Endothelial cell (in vitro differentiated cells): ENCODE data around the gene WDR37. TPM values are rescaled to one million over a fixed set of nuclear protein-coding genes. Genes with fewer than 3 reads are reported as not detected.

Source experiments
- DNase-seq: peaks from one replicate; pipeline ENCODE4 v3.0.0; 2021; ENCODE audit warnings: low spot score
- H3K27ac Mint-ChIP-seq: one replicate; pipeline ENCODE4 v1.8.0; 2021; ENCODE audit warnings: mixed read lengths, inconsistent platforms; ENCODE audit not compliant: unreplicated experiment
- H3K27me3 Mint-ChIP-seq: one replicate; pipeline ENCODE4 v1.8.0; 2021; ENCODE audit warnings: mild to moderate bottlenecking, moderate library complexity, mixed read lengths, inconsistent platforms; ENCODE audit not compliant: unreplicated experiment
- H3K36me3 Mint-ChIP-seq: one replicate; pipeline ENCODE4 v1.8.0; 2021; ENCODE audit warnings: mild to moderate bottlenecking, low read depth, mixed read lengths, inconsistent platforms; ENCODE audit not compliant: unreplicated experiment
- H3K4me1 Mint-ChIP-seq: one replicate; pipeline ENCODE4 v1.8.0; 2021; ENCODE audit warnings: mild to moderate bottlenecking, mixed read lengths, inconsistent platforms; ENCODE audit not compliant: unreplicated experiment
- H3K4me3 Mint-ChIP-seq: one replicate; pipeline ENCODE4 v1.8.0; 2021; ENCODE audit warnings: mild to moderate bottlenecking, mixed read lengths, inconsistent platforms; ENCODE audit not compliant: unreplicated experiment
- H3K9me3 Mint-ChIP-seq: one replicate; pipeline ENCODE4 v1.8.0; 2021; ENCODE audit warnings: mixed read lengths, inconsistent platforms; ENCODE audit not compliant: unreplicated experiment
- total RNA-seq: library from RNA; stranded (reverse); fragmentation: NEBNext Ultra II Directional; extraction: Animal tissue kit (Norgen Biotek cat#: 25700); gene quantifications from one replicate; pipeline ENCODE4 v1.2.1, GENCODE V29; 2021; ENCODE audit not compliant: unreplicated experiment
- TF ChIP-seq, protein P1 (sequence below): fragments of 200-600 bp; sonication (generic); IDR thresholded peaks from one replicate; pipeline ENCODE4 v1.5.0; 2021; ENCODE audit warnings: antibody characterized with exemption; ENCODE audit not compliant: unreplicated experiment

WDR37 gene
- total RNA-seq, 1 donor from 2014 or later = 32.6 TPM

DNA sequence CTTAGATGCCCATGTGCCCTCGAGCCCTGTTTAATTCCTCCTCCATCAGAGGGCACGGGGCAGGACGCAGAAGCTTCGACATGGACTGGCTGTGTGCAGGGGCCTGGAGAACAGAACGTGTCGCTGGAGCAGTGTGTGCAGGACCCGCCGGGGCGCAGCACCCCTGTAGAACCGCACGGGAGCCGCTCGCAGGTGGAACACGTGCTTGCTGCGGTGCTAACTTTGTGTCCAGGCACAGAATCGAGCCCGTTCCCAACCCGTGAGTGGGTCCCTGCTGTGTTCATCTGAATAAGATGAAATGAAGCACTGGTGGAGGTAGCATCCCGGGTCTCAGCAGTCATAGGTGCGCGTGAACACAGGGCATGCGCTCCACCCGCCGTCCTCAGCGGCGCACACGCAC is 116.9 kb downstream of the WDR37 start:
- TF ChIP-seq, protein P1, sequence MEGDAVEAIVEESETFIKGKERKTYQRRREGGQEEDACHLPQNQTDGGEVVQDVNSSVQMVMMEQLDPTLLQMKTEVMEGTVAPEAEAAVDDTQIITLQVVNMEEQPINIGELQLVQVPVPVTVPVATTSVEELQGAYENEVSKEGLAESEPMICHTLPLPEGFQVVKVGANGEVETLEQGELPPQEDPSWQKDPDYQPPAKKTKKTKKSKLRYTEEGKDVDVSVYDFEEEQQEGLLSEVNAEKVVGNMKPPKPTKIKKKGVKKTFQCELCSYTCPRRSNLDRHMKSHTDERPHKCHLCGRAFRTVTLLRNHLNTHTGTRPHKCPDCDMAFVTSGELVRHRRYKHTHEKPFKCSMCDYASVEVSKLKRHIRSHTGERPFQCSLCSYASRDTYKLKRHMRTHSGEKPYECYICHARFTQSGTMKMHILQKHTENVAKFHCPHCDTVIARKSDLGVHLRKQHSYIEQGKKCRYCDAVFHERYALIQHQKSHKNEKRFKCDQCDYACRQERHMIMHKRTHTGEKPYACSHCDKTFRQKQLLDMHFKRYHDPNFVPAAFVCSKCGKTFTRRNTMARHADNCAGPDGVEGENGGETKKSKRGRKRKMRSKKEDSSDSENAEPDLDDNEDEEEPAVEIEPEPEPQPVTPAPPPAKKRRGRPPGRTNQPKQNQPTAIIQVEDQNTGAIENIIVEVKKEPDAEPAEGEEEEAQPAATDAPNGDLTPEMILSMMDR = no peak
- Mint-ChIP-seq H3K36me3 (no peaks in the 10 kb centered on the region), H3K9me3 (no peaks in the 10 kb centered on the region), H3K4me1 (no peaks in the 10 kb centered on the region), H3K4me3 (no peak overlapping the region), H3K27me3 (peaks cover 6% of the 10 kb centered on the region), H3K27ac (no peak overlapping the region)
- DNase-seq = no peak

DNA sequence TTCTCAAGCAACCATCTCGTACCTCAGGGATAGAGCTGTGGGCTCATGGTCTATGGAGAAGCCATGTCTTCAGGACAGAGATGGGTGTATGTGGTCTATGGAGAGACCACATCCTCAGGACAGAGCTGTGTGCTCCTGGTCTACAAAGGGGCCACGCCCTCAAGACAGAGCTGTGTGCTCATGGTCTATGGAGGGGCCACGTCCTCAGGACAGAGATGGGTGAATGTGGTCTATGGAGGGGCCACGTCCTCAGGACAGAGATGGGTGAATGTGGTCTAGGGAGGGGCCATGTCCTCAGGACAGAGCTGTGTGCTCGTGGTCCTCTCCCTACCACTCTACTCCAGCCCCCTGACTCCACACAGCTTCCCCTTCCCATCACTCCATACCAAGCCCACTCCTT is 117.8 kb downstream of the WDR37 start:
- H3K4me3 Mint-ChIP-seq = no peak overlapping the region
- peaks cover 6% of the 10 kb centered on the region for H3K27me3 Mint-ChIP-seq
- H3K27ac Mint-ChIP-seq = no peak overlapping the region
- H3K9me3 Mint-ChIP-seq = no peaks in the 10 kb centered on the region
- H3K4me1 Mint-ChIP-seq = peaks cover 1% of the 10 kb centered on the region
- DNase-seq = no peak
- TF ChIP-seq, protein P1 = no peak
- H3K36me3 Mint-ChIP-seq = no peaks in the 10 kb centered on the region

DNA sequence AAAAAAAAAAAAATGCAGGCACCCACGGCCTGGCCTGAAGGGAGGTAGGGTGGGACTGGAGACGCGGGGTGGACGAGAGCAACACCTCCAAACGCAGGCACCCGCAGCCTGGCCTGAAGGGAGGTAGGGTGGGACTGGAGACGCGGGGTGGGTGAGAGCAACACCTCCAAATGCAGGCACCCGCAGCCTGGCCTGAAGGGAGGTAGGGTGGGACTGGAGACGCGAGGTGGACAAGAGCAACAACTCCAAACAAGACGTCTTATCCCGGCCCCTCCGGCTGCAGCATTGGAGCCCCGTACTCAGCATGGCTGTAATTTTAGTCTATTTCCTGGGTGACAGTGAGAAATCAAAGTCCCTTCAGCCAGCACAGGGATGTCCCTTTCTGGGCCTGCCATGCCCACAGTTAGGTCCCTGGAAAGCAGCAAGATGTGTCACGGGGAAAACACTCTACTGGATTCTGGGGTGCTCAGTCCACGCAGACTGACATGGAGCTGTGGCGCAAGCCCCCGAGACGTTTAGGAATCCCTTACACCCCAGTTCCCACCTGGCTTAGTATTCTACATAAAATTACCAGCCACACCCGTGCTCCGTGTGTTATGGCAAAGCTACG is 119.9 kb downstream of the WDR37 start:
- Mint-ChIP-seq H3K27ac (no peak overlapping the region), H3K4me1 (peaks cover 8% of the 10 kb centered on the region), H3K4me3 (no peak overlapping the region), H3K9me3 (no peaks in the 10 kb centered on the region), H3K27me3 (peaks cover 6% of the 10 kb centered on the region), H3K36me3 (no peaks in the 10 kb centered on the region)
- TF ChIP-seq, protein P1 = no peak
- DNase-seq = no peak

DNA sequence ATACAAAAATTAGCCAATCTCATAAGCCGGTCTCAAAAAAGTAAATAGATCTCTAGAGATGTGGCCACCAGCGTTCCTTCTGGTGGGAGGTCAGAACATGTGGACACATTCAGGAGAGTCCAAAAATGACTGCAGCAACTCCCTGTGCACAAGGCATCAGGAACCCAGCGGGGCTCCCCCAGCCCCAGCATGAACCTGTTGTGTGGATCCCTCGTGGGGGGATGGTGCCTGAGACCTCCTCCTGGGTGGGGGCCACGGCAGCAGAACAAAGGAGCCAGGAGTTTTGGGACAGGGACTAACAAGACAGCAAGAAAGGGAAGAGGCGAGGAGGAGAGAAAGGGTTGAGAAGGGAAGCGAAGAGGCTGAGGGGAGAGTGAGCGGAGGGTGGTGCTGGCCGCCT is 121.8 kb downstream of the WDR37 start:
- DNase-seq = no peak
- no peaks in the 10 kb centered on the region for H3K36me3 Mint-ChIP-seq
- no peak overlapping the region for H3K27ac Mint-ChIP-seq
- peaks cover 8% of the 10 kb centered on the region for H3K4me1 Mint-ChIP-seq
- peaks cover 5% of the 10 kb centered on the region for H3K27me3 Mint-ChIP-seq
- no peaks in the 10 kb centered on the region for H3K9me3 Mint-ChIP-seq
- no peak overlapping the region for H3K4me3 Mint-ChIP-seq
- TF ChIP-seq, protein P1 = no peak

DNA sequence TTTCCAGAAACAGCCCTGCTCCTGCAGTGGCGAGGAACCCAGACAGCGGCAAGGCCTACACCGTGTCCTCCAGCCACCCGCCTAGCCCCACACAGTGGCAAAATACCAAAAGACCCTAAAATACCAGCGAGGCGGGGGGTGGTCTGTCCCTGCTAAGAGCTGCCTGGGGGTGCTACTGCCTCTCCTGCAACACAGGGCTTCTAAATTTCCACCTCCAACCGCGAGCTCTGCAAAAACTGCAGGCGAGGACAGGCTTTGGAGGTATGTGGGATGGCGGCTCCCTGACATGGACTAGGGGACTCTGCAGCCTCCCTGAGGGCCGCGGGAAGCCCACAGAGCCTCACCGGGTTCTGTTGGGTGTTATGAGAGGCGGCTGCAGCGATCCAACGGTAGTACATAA is 122.3 kb downstream of the WDR37 start:
- H3K4me1 Mint-ChIP-seq = peaks cover 8% of the 10 kb centered on the region
- no peaks in the 10 kb centered on the region for H3K9me3 Mint-ChIP-seq
- no peak overlapping the region for H3K27ac Mint-ChIP-seq
- H3K27me3 Mint-ChIP-seq = peaks cover 2% of the 10 kb centered on the region
- no peaks in the 10 kb centered on the region for H3K36me3 Mint-ChIP-seq
- TF ChIP-seq, protein P1 = no peak
- DNase-seq = no peak
- H3K4me3 Mint-ChIP-seq = no peak overlapping the region
